ENCODE data around the gene ADAMTSL1. TPM values are rescaled to one million over a fixed set of nuclear protein-coding genes. Genes with fewer than 3 reads are reported as not detected.

Gene ADAMTSL1
- total and polyA plus RNA-seq, 5 donors from 2014 or later, result not detected

DNA sequence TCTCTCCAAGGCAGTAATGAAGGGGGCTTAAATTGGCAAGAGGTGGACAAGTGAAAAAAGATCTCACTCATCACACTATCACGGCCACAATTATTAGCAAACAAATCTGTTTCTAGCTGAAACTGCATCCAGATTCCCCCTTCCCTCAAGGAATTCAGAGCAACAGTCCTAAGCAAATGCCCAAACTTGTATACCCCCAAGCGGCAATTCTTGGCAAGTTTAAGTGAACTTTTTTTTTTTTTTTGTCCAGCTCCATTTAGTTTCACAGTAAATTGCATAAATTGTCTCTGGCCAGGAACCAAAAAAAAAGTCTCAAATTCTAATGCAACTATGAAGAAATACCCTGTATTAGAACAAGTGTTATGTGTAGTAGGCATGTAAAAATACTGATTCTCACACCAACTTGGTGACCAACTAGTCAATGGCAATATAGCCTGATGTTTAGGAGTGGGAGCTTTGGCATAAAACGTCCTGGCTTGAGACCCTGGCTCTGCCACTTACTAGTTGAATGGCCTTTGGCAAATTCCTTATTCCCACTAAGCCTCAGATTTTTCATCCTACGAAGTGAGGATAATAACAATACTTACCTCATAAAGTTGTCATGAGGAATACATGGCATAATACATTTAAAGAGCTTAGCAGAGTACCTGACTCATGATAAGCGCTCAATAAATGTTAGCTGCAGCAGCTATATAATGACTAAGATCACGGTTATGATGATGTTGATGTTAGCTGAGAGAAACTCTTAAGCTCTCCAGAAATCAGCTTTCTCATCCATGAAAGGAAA, 193.2 kb downstream of the ADAMTSL1 start:
- Mint-ChIP-seq H3K4me3 (no peak overlapping the region), H3K4me1 (no peaks in the 10 kb centered on the region), H3K36me3 (no peaks in the 10 kb centered on the region), H3K27ac (no peak overlapping the region), H3K9me3 (peaks cover 0 to 2% (median 0%) of the 10 kb centered on the region in 7 donors), H3K27me3 (no peaks in the 10 kb centered on the region)
- Histone ChIP-seq H3K4me3 (ENCODE audit: low read depth, low read length) (no peak overlapping the region), H3K27me3 (ENCODE audit: control insufficient read depth, insufficient read depth, low read length) (no peaks in the 10 kb centered on the region), H3K9me3 (ENCODE audit: control insufficient read depth in 2 of 2, low read length in 2 of 2) (no peaks in the 10 kb centered on the region), H3K4me1 (ENCODE audit: control insufficient read depth, insufficient read depth, low read length, poor library complexity, severe bottlenecking) (no peaks in the 10 kb centered on the region), H3K27ac (ENCODE audit: insufficient read depth, low read length, poor library complexity, severe bottlenecking) (no peak overlapping the region), H3K36me3 (ENCODE audit: control insufficient read depth, insufficient read depth, low read length) (no peaks in the 10 kb centered on the region)
- ATAC-seq (ENCODE audit: low read depth in 2 of 2), result no peak
- DNase-seq, result no peak

DNA sequence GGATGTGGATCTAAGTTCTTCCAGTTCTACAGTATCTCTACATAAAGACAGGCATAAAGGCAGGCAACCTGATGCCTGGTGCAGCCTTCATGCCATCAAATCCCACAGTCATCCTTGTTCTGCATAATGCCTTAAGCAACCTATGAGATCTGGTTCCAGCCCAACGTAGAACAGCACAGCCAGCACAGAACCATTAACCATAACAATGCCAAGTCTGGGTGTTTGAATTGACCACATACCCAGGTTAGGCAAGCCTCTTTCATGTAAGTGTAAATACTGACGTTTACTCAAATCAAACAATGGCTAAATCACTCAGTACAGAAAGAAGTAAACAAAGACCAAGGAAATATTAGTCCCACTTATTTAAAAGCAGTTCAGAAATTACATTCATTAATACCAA, 195.0 kb downstream of the ADAMTSL1 start:
- no peaks in the 10 kb centered on the region for H3K4me1 Mint-ChIP-seq
- no peak overlapping the region for H3K27ac Mint-ChIP-seq
- DNase-seq (no peak), ATAC-seq (ENCODE audit: low read depth in 2 of 2) (no peak)
- no peaks in the 10 kb centered on the region for H3K36me3 ChIP-seq (ENCODE audit: control insufficient read depth, insufficient read depth, low read length)
- no peaks in the 10 kb centered on the region for H3K36me3 Mint-ChIP-seq
- H3K4me3 Mint-ChIP-seq, result no peak overlapping the region
- no peaks in the 10 kb centered on the region for H3K9me3 ChIP-seq (ENCODE audit: control insufficient read depth in 2 of 2, low read length in 2 of 2)
- H3K9me3 Mint-ChIP-seq, result peaks cover 0 to 2% (median 0%) of the 10 kb centered on the region in 7 donors
- no peak overlapping the region for H3K27ac ChIP-seq (ENCODE audit: insufficient read depth, low read length, poor library complexity, severe bottlenecking)
- H3K4me3 ChIP-seq (ENCODE audit: low read depth, low read length), result no peak overlapping the region
- H3K4me1 ChIP-seq (ENCODE audit: control insufficient read depth, insufficient read depth, low read length, poor library complexity, severe bottlenecking), result no peaks in the 10 kb centered on the region
- no peaks in the 10 kb centered on the region for H3K27me3 Mint-ChIP-seq
- H3K27me3 ChIP-seq (ENCODE audit: control insufficient read depth, insufficient read depth, low read length), result no peaks in the 10 kb centered on the region

DNA sequence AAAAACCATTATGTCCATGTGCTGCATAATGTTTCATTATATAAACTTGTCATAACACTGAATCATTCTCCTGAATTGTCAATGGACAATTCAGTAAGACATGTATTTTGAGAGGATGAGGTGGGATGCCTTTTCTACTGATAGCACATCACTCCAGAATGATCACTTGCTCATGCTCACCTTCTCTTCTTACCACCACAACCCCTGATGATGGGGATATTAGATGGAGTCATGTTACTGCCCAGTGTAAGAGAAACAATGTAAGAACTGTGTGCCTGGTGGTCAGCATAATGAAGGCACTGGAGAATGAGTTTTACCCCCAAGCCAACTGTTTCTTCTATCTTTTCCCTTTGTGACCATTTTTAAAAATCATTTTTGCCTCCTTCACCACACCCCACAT, 198.8 kb downstream of the ADAMTSL1 start:
- H3K4me3 ChIP-seq (ENCODE audit: low read depth, low read length), result no peak overlapping the region
- no peaks in the 10 kb centered on the region for H3K27me3 ChIP-seq (ENCODE audit: control insufficient read depth, insufficient read depth, low read length)
- H3K36me3 ChIP-seq (ENCODE audit: control insufficient read depth, insufficient read depth, low read length), result no peaks in the 10 kb centered on the region
- no peak for ATAC-seq (ENCODE audit: low read depth in 2 of 2)
- DNase-seq, result no peak
- H3K4me1 ChIP-seq (ENCODE audit: control insufficient read depth, insufficient read depth, low read length, poor library complexity, severe bottlenecking), result no peaks in the 10 kb centered on the region
- H3K4me1 Mint-ChIP-seq, result no peaks in the 10 kb centered on the region
- no peak overlapping the region for H3K27ac ChIP-seq (ENCODE audit: insufficient read depth, low read length, poor library complexity, severe bottlenecking)
- H3K36me3 Mint-ChIP-seq, result no peaks in the 10 kb centered on the region
- no peak overlapping the region for H3K4me3 Mint-ChIP-seq
- peaks cover 0 to 2% (median 0%) of the 10 kb centered on the region in 7 donors for H3K9me3 Mint-ChIP-seq
- no peak overlapping the region for H3K27ac Mint-ChIP-seq
- H3K27me3 Mint-ChIP-seq, result no peaks in the 10 kb centered on the region
- H3K9me3 ChIP-seq (ENCODE audit: control insufficient read depth in 2 of 2, low read length in 2 of 2), result no peaks in the 10 kb centered on the region

DNA sequence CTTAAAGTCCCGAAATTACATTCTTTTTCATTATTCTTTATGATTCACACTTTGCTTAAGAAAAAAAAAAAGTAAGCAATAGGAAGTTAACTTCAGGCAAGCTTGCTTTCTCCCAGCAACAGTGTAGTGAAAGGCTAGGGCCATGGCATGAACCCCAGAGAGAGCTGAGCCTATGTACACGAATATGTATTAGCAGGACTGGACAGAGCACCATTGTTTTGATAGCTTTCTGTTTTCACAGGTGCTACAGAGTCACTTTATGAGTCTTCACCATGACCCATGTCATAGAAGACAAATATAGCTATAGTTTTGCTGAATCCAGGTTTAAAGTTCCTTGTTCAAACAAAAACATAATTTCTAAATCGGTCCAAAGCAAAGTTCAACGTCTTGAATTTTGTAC, 199.2 kb downstream of the ADAMTSL1 start:
- peaks cover 0 to 2% (median 0%) of the 10 kb centered on the region in 7 donors for H3K9me3 Mint-ChIP-seq
- no peaks in the 10 kb centered on the region for H3K36me3 ChIP-seq (ENCODE audit: control insufficient read depth, insufficient read depth, low read length)
- no peak overlapping the region for H3K4me3 ChIP-seq (ENCODE audit: low read depth, low read length)
- H3K27me3 Mint-ChIP-seq, result no peaks in the 10 kb centered on the region
- no peaks in the 10 kb centered on the region for H3K4me1 ChIP-seq (ENCODE audit: control insufficient read depth, insufficient read depth, low read length, poor library complexity, severe bottlenecking)
- no peaks in the 10 kb centered on the region for H3K36me3 Mint-ChIP-seq
- DNase-seq, result no peak
- no peak overlapping the region for H3K27ac ChIP-seq (ENCODE audit: insufficient read depth, low read length, poor library complexity, severe bottlenecking)
- no peaks in the 10 kb centered on the region for H3K4me1 Mint-ChIP-seq
- no peaks in the 10 kb centered on the region for H3K27me3 ChIP-seq (ENCODE audit: control insufficient read depth, insufficient read depth, low read length)
- no peak overlapping the region for H3K4me3 Mint-ChIP-seq
- ATAC-seq (ENCODE audit: low read depth in 2 of 2), result no peak
- no peaks in the 10 kb centered on the region for H3K9me3 ChIP-seq (ENCODE audit: control insufficient read depth in 2 of 2, low read length in 2 of 2)
- H3K27ac Mint-ChIP-seq, result no peak overlapping the region

DNA sequence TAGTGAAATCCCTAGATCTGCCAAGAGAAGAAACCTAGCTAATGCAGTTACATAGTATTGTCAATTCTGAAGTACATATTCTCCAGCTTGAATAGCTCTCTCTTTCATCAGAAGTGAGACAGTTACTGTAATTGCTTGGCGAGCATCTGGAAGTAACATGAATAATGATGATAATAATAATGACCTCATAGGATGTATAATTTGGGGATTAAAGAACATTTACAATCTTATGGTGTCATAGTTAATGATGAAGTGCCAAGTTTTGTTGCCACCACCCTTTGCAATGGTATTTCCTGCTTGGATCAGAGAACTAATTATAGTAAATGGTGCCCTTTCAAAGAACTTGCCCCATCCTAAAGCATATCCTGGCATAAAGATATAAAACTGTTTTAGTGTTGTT, 201.4 kb downstream of the ADAMTSL1 start:
- DNase-seq (no peak), ATAC-seq (ENCODE audit: low read depth in 2 of 2) (no peak)
- no peak overlapping the region for H3K4me3 ChIP-seq (ENCODE audit: low read depth, low read length)
- no peaks in the 10 kb centered on the region for H3K36me3 ChIP-seq (ENCODE audit: control insufficient read depth, insufficient read depth, low read length)
- Mint-ChIP-seq H3K9me3 (peaks cover 0 to 2% (median 0%) of the 10 kb centered on the region in 7 donors), H3K27me3 (no peaks in the 10 kb centered on the region), H3K27ac (no peak overlapping the region), H3K4me1 (no peaks in the 10 kb centered on the region), H3K4me3 (no peak overlapping the region), H3K36me3 (no peaks in the 10 kb centered on the region)
- H3K27ac ChIP-seq (ENCODE audit: insufficient read depth, low read length, poor library complexity, severe bottlenecking), result no peak overlapping the region
- H3K4me1 ChIP-seq (ENCODE audit: control insufficient read depth, insufficient read depth, low read length, poor library complexity, severe bottlenecking), result no peaks in the 10 kb centered on the region
- H3K9me3 ChIP-seq (ENCODE audit: control insufficient read depth in 2 of 2, low read length in 2 of 2), result no peaks in the 10 kb centered on the region
- H3K27me3 ChIP-seq (ENCODE audit: control insufficient read depth, insufficient read depth, low read length), result no peaks in the 10 kb centered on the region

DNA sequence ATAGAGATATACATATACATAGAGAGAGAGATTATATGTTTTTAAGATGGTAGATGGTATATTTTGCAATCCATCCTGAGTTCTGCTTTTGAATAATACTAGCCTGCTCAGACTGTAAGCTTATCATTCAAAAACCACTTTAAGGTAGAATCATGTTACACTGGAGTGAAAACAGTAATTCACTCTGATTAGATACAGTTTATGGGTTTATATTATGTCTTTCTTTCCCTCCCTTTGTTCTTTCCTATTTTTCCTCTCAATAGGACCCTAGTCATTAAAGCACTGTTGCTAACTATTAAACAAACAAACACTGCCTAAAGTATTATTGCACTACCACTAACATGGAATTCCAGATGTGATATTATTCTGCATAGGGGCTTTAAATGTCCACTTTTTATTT, 202.0 kb downstream of the ADAMTSL1 start:
- H3K27ac Mint-ChIP-seq, result no peak overlapping the region
- peaks cover 0 to 2% (median 0%) of the 10 kb centered on the region in 7 donors for H3K9me3 Mint-ChIP-seq
- no peak overlapping the region for H3K27ac ChIP-seq (ENCODE audit: insufficient read depth, low read length, poor library complexity, severe bottlenecking)
- no peak for DNase-seq
- no peaks in the 10 kb centered on the region for H3K36me3 Mint-ChIP-seq
- H3K4me3 ChIP-seq (ENCODE audit: low read depth, low read length), result no peak overlapping the region
- no peak for ATAC-seq (ENCODE audit: low read depth in 2 of 2)
- no peaks in the 10 kb centered on the region for H3K27me3 ChIP-seq (ENCODE audit: control insufficient read depth, insufficient read depth, low read length)
- H3K4me1 ChIP-seq (ENCODE audit: control insufficient read depth, insufficient read depth, low read length, poor library complexity, severe bottlenecking), result no peaks in the 10 kb centered on the region
- H3K4me3 Mint-ChIP-seq, result no peak overlapping the region
- H3K27me3 Mint-ChIP-seq, result no peaks in the 10 kb centered on the region
- H3K9me3 ChIP-seq (ENCODE audit: control insufficient read depth in 2 of 2, low read length in 2 of 2), result no peaks in the 10 kb centered on the region
- no peaks in the 10 kb centered on the region for H3K4me1 Mint-ChIP-seq
- no peaks in the 10 kb centered on the region for H3K36me3 ChIP-seq (ENCODE audit: control insufficient read depth, insufficient read depth, low read length)

DNA sequence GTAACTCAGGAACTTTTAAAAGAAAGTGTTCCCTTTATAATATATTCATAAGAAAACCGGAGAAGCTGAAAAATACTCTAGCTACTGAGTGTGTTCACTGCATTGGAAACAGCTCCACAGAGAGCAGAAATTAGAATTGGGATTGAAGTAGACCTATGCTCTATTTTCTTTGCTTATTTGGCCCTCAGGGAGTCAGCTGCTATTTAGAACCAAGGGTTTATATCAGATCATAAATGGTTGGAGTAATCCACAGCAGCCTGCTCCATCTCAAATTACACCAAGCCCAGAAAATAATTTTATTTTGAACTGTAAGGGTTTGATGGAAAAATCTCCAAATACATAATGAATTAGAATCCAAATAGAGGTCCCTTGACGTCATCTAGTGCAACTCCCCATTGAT, 202.6 kb downstream of the ADAMTSL1 start:
- DNase-seq (no peak), ATAC-seq (ENCODE audit: low read depth in 2 of 2) (no peak)
- H3K27ac ChIP-seq (ENCODE audit: insufficient read depth, low read length, poor library complexity, severe bottlenecking), result no peak overlapping the region
- no peaks in the 10 kb centered on the region for H3K4me1 ChIP-seq (ENCODE audit: control insufficient read depth, insufficient read depth, low read length, poor library complexity, severe bottlenecking)
- Mint-ChIP-seq H3K9me3 (peaks cover 0 to 1% (median 0%) of the 10 kb centered on the region in 7 donors), H3K4me1 (no peaks in the 10 kb centered on the region), H3K27ac (no peak overlapping the region), H3K36me3 (no peaks in the 10 kb centered on the region), H3K27me3 (no peaks in the 10 kb centered on the region), H3K4me3 (no peak overlapping the region)
- no peak overlapping the region for H3K4me3 ChIP-seq (ENCODE audit: low read depth, low read length)
- no peaks in the 10 kb centered on the region for H3K9me3 ChIP-seq (ENCODE audit: control insufficient read depth in 2 of 2, low read length in 2 of 2)
- no peaks in the 10 kb centered on the region for H3K27me3 ChIP-seq (ENCODE audit: control insufficient read depth, insufficient read depth, low read length)
- no peaks in the 10 kb centered on the region for H3K36me3 ChIP-seq (ENCODE audit: control insufficient read depth, insufficient read depth, low read length)
